Islet precursor cell (in vitro differentiated cells): ENCODE measurements around the gene MYBPC3.
A peak's percentile ranks its signal among the peaks of the same experiment; 100 is the strongest.
"Not testable (repeated sequence)": the region's sequence is repeated elsewhere in the genome, so short reads cannot be mapped to it uniquely, and the experiment has no call there.

Experiments used
- DNase-seq: peaks from one replicate; pipeline ENCODE4 v3.0.0-alpha.2; 2018

The MYBPC3 gene

DNA sequence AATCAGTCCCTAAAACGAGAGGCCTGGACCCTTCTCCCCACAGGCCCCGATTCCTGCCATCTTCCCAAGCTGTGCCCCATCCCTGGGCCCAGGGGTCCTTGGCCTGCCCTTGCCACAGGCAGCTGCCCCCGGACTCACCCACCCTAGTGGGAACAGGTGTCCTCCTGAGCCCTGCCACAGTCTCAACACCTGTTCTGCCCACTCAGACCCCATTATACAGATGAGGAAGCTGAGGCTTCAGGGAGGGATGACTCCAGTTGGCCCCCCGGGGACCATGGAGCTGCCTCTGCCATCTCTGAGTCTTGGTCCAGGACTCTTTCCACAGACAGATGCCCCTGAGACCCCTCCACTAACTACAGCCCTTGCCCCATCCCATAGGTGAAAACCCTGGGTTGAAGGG lies 15.9 kb downstream of the MYBPC3 start:
- DNase-seq, result no peak

DNA sequence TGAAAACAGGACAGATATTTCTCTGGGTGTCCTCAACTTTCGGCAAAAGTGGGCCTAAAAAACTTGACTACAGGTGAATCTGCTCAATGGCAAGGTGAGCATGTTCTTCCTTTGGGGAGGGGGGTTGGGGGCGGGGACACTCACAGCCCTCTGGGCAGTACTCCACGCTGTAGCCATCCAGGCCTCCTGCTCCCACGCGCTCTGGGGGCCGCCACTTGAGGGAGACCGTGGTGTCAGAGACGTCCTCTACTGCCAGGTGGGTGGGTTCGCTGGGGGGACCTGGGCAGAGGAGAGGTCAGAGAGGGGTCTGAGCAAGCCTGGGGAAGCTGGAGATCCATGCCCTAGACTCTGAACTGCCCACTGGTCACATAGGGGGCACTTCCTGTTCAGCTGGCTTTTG lies 16.8 kb downstream of the MYBPC3 start:
- DNase-seq, result no peak

DNA sequence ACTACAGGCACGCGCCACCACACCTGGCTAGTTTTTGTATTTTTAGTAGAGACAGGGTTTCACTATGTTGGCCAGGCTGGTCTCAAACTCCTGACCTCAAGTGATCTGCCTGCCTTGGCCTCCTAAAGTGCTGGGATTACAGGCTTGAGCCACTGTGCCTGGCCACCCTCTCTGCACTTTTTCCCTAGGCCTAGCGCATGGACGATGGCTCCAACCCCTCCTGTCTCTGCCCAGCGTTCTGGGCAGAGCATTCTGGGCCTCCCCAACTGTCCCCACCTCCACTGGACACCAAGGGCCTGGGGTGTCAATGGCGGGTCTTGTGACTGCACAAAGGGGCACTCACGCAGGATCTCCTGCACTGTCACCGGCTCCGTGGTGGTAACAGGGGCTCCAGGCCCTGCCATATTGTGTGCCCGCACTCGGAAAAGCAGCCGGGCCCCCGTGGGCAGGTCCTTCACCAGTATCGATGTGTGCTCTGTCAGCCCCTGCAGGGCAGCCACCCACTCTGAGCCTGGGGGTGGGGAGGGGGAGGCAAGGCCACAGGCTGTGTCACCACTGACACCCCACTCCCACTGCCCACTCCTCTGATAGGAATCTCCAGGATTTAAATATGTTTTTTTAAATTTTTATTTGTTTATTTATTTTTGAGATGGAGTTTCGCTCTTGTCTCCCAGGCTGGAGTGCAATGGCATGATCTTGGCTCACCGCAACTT lies 17.6 kb downstream of the MYBPC3 start:
- DNase-seq, result not testable (repeated sequence)

DNA sequence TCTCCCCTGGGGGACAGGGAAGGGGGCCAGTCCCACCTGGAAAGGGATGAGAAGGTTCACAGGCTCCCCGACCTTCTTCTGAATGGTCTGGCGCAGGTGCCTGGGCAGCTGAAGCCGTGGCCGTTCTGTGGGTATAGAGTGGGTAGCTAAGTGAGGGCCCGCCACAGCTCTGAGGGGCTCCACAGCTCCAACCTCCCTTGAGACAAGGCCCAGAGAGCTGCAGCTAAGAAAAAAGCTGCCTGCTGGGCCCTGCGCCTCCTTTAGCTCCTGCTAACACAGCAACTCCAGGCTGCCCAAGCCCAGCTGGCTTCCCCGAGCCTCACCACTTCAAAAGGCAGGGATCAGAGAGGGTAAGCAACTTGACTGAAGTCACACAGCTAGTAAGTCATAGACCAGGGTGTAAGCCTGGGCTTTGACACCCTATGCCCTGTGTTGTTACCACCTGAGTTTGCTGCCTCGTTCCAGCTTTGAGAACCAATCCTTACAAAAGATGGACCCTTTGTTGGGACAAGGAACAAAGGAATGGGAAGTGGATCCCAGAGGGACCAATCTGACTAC lies 18.5 kb downstream of the MYBPC3 start:
- DNase-seq, result no peak

DNA sequence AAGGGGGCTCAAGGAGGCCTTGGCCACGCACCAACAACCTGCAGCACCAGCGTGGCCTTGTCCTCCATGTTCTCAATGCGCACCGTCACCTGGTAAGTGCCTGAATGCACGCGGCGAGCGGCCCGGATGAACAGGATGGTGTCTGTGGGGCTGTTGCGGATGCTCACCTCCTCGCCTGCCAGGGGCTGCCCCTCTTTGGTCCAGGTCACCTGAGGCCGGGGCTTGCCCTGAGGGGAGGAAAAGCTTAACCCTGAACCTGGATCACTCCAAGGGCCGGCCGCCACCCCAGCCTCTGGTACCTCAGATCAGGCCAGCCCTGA lies 19.0 kb downstream of the MYBPC3 start:
- no peak for DNase-seq

DNA sequence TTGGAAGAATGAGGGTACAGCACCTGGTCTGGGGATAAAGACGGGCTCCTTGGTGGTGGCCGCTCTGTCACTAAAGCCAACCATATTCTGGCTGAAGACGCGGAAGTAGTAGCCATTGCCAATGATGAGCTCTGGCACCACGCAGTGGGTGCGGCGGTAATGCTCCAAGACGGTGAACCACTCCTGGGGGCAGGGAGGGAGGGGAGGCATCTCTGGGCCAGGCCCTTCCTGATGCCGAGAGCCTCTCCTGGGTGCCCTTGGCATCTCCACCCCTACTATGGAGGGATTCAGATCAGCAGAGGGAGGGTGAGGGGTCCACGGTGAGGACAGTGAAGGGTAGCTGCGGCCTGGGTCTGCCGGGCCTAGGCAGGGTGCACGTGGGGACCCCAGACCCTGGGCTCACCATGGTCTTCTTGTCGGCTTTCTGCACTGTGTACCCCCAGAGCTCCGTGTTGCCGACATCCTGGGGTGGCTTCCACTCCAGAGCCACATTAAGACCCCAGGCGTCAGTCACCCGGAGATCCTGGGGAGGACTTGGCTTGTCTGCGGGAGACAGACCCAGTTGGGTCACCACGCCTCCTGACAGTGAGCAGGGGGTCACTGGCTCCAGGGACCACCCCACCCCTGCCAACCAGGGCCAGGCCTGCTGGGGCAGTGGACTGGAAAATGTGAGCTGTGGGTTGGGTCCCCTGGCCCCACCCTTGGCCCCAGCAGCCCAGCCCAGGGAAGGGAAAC lies 19.5 kb downstream of the MYBPC3 start:
- DNase-seq, result peak; percentile 49

DNA sequence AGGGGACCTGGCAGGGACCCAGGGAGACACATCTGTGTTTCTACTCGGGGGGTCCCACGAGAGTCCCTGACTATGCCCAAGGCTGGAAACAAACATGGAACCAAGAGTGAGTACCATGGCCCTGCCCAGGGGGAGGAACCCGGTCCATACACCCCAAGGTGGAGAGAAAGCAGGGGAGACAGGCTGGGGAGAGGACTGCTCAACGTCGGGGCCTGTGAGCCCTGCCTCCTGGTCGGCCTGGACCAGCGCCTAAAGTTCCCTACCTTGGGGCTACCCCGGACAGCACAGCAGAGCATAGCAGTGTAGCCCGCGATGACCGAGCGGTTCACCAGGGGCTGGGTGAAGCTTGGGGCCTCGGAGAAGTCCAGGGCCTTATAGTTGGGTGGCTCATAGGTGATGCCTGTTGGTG lies 20.2 kb downstream of the MYBPC3 start:
- DNase-seq, result no peak

DNA sequence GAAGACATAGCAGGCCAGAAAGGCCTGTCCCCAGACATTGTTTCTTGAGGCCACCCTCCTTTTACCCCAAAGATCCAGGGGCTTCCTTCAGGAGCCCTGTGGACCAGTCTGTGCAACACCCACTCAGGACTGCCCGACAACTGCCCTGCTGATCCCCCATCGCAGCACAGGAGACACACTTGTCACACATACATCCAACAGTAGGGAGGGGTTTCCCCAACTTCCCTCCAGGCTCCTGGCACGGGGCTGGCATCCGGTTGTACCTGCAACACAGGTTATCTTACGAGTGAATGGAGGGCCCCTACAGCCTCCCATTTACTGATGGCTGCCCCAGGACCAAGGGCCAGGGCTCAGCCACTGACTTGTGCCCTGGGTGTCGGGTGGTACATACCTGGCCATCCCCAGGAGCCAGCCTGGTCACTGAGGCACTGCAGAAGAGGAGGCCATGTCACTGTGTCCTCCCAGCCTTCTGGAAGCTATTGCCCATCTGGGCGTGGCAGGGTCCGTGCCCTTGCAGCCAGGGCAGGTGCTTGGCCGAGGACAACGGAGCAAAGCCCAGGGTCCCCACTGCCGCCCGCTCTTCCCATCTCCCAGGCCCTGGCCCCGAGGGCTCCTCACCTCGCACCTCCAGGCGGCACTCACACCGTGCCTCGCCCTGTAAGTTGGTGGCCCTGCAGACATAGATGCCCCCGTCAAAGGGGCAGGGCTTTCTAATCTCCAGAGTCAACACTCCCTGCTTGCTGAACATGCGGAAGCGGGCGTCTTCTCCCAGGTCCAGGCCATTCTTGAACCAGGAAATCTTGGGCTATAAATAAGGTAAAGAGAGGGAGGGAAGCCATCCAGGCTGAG lies 20.8 kb downstream of the MYBPC3 start:
- DNase-seq, result peak; percentile 49

DNA sequence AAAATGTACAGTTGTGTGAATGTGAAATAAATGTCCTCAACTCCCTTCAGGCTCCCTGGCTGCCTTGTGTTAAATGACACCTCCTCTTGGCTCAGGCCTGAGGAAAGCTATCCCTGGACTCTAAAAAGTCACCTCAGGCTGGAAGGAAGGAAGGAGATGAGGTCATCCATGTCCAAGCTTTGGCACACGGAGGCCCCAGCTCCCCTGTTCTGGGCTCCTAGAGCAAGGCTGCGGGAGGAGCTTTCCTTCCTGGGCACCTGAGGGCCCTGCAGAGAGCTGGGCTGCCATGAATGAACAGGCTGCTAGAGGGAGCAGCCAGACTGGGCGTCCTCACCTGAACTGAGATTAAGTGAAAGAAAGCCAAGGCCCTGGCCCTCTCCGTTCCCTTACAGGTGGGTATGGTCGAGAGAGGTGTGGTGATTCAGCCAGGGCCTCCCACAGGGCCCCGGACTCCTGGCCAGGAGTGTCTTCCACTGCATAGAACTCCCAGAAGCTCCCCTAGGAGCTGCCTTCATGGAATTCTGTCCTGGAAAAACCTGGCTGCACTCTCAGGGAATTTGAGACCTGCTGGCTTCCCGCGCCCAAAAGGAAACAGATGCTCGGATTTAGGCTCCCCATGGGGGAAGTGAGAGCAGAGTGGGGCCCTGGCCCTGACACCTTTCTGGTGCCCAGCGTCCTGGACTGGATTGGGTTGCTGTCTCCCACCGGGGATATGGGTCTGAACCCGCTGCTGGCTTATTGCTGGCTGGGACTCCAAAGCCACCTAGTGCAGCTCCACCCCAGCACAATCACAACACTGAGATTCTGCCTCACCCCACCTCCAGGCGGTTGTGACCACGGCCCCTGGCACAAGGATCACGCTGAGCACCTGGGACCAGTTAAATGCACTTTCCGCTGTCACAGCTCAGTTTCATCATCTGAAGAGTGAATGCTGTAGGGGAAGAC lies 22.2 kb downstream of the MYBPC3 start:
- no peak for DNase-seq

DNA sequence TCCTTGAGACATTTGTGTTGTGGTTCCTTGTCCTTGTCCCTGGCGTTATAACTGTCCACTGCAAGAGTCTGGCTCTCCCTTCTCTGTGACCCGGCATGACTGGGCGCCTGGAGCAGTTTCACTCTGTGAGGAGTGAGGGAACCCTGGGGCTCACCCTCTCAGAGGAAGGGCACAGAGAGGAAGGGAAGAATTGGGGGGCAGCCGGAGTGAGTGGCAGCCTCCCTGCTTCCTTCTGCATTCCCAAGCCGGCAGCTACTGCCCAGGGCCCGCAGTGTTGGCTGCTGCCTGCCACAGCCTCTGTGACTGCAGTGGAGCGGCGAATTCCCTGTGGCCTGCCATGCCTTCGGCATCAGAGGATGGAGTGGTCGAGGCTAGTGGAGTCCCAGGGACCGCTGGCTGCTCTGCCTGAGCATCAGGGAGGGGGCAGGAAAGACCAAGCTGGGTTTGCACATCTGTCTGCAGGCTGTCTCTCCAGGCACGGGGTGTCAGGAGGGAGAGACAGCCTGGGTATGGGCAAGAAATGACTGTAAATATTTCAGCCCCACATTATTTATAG lies 23.0 kb downstream of the MYBPC3 start:
- no peak for DNase-seq

DNA sequence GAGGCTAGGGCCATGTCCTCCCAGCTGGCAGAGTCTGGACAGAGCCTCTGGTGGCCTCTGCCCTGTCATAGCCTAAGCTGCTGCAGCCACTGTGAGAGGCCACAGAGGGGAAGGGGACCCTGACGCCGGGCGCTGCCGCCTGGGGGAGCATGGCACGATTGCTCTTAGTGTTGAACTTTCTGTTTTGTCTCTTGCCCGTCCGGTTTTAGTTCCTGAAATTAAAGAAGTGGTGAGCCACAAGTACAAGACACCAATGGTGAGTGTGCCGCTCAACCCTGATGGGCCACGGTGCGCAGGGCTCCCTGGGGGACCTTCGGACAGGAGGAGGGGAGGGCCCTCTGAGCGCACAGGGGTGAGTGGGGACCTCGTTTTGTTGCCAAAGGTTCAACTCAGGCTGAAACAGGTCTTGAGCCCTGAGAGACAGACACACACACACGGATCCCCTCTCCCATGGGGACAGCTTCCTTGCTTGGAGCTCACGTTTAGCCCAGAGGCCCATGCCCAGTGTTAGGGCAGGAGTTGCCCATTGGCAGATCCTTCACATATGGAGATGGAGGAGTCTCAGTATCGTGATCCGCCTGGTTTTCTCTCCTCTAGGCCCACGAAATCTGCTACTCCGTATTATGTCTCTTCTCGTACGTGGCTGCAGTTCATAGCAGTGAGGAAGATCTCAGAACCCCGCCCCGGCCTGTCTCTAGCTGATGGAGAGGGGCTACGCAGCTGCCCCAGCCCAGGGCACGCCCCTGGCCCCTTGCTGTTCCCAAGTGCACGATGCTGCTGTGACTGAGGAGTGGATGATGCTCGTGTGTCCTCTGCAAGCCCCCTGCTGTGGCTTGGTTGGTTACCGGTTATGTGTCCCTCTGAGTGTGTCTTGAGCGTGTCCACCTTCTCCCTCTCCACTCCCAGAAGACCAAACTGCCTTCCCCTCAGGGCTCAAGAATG lies 23.8 kb downstream of the MYBPC3 start:
- peak; percentile 47 for DNase-seq

DNA sequence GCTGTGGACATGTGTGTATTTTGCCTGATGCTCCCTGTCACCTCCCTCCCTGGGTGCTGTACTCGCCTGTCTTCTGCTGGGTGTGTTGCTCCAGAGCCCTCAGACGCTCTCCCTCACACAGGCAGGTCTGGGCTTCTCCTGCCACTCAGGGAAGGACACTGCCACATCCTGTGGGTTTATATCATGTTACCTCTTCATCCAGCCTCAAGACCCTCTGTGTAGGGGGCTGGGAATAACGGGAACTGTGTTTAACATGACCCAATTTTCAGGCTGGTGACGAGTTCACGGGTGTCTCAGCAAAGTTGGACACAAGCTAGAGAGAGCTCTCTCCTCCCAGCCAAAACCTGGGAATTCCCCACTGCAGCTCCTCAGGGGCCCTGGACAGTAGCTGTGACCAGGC lies 24.6 kb downstream of the MYBPC3 start:
- DNase-seq, result no peak

DNA sequence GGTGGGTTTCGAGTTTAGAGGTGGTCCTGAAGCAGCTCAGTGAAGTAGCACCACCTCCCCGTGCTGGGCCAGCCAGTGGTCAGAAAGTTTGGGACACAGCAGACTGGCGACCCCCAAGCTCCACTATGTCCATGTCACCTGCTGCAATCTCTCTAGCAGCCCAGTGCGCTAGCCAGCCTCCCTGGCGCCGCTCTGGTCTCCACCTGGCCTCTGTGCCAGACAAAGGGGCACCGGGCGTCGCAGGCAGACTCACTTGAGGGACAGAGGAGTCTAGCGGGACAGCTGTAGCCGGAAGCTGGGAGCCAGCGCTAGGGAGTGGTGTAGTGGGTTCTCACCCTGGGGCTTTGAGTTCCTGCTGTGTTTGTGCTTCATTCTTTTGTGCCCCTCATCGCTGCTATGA lies 25.5 kb downstream of the MYBPC3 start:
- DNase-seq, result no peak

DNA sequence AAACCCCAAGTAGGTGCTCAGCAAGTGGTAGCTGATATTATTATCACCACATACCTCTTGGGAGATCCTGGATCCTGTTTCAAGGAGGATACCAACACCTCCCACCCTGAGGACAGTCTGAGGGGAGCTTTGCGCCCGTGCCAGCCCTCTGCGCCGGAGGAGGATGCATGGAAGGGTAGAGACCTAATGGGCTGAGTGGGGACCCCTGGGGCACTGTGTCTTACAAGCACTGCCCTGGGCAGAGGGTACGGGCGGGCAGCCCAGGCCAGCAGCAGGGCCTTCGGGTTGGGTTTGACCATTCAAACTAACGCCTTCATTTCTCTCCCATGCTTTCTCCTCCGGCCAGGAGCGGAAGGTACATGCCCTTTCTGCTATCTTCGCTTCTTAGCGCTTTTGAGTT lies 26.3 kb downstream of the MYBPC3 start:
- no peak for DNase-seq

DNA sequence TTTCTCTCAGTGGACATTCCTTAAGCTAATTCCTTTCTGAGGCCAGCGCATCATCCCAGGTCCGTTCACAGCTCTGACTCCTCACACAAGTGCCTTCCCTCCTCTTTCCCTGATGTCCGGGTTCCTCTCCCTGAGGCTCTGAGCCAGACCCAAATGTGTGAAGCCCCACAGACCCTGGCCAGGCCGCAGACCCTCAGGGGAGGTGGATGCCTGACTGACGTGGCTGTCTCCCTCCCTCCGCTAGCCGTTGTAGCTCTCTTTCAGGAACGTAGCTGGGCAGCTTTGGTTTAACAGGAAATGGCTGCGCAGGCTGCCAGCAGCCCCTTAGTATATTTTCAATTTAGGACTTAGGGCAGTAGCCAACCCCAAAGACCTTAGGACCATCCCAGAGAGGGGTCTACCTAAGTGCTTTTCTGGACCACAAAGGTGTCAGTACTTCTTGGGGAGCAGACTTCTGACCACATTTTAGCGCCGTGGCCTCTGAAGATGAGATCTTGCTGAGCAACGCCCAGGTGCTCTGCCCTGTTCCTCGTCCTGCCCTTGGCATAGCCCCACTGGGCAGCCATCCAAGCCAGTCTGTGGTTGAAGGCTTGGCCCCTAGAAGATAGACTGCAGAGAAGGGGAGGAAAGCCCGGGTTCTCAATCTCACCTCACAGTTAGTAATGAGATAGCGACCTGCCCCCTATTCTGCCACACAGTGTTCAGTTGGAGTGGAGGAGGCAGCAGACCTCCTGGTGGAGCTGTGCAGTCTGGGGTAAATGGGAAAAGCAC lies 27.0 kb downstream of the MYBPC3 start:
- DNase-seq, result no peak

DNA sequence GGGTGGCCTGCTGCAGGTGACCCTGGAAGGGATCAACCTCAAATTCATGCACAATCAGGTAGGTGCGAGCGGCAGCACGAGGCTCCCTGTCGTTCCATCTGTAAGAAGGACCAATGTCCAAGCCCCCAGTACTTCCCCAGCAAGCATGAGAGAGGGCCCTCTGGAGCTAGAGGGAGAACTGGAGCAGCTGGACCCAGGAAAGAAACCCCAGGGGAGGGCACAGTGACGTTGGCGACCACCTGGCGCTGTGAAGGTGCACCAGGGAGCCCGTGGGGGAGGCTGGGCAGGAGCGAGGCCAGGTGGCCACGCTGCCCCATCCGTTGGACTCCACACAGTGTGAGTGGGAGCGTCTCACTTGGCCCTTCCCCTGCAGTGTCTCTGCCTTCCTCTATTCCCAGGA lies 28.0 kb downstream of the MYBPC3 start:
- DNase-seq, result no peak

DNA sequence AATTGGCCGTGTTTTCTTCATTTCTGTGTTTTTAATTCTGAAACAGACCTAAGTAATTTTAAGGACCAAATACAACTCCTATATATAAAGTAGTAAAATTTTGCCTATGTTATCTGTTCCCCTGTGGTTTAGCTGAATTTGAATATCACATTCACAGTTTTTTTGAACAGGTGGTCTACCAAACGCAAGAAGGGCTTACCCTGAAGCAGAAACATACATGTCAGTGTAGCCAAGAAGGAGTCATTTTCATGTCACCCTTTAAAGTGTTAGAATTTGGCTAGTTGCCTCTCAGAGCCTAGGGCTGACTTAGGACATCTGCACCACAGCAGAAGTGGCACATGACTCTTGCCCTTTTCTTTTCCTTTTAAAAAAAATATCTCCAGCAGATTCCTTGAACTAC lies 34.3 kb downstream of the MYBPC3 start:
- no peak for DNase-seq

DNA sequence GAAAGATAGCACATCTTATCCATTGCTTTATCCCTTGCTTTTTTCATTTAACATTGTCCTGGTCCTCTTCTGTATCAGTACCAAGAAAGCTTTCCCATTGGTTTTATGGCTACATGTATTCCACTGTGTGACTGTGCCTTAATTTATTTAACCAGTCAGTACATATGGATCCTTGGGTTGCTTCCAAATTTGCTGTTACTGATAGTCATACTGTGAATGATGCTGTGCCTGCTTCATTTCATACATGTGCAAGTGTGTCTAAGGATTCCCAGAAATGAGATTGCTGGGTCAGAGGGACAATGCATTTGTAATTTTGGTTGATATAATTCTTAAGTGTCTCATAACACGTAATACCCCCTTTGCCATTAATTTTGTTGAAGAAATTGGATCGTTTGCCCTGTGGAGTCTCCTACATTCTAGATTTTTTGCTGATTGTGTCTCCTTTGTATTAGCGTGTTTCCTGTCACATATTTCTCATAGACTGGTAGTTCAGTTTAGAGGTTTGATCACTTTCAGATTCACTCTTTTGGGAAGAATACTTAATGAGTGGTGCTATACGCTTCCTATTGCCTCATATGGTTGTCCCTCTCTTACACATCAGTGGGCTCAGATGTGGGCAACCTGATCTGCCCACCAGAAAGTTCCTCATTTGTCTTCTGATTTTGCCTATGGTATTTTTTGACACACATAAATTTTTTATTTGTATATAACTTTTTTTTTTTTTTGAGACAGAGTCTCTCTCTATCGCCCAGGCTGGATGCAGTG lies 35.3 kb downstream of the MYBPC3 start:
- no peak for DNase-seq

DNA sequence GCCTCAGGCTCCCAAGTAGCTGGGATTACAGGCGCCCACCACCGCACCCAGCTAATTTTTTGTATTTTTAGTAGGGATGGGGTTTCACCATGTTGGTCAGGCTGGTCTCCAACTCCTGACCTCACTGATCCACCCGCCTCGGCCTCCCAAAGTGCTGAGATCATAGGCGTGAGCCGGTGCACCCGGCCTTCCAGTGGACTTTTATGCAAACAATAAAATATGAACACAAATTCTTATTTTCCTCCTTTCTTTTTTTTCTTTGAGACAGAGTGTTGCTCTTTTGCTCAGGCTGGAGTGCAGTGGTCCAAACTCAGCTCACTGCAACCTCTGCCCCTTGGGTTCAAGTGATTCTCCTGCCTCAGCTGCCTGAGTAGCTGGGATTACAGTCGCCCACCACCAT lies 36.0 kb downstream of the MYBPC3 start:
- DNase-seq, result not testable (repeated sequence)
